ENCODE results near the gene CLNK. TPM values are rescaled to one million over a fixed set of nuclear protein-coding genes. Genes with fewer than 3 reads are reported as not detected.

CLNK gene
- total RNA-seq, 2 experiments from 2014 or later: 0.05 to 0.17 TPM

DNA sequence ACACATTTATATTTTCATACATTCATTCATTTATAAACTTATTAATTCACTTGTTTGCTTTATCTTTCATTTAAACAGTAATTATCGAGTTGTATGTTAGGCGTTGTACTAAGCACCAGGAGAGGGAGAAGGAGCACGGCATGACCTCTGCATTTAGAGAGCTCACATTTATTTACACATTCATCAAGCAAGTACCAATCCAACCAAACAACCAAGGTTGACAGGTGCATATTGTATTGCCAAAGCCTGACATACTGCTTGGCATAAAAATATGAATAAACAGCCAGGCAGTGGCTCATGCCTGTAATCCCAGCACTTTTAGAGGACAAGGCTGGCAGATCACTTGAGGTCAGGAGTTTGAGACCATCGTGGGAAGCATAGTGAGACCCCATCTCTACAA lies 37.0 kb upstream of the CLNK start:
- ChIA-PET CTCF (no interaction called here), POLR2A (interaction anchor here (0.7 kb wide), 1 partner anchor 11 kb away, joined by 3 read pairs; no protein-coding TSS in a partner anchor)
- DNase-seq (no peak), ATAC-seq (ENCODE audit: poor library complexity) (no peak)
- peaks cover 0 to 5% of the 10 kb centered on the region in 2 experiments for H3K9me3 ChIP-seq (ENCODE audit: control insufficient read depth in 1 of 2, insufficient read depth in 1 of 2, low read length in 2 of 2)
- H3K4me1 ChIP-seq (ENCODE audit: insufficient read depth, low read length): no peaks in the 10 kb centered on the region
- H3K4me3 ChIP-seq (ENCODE audit: low read length): no peak overlapping the region
- no peak overlapping the region for H3K27ac ChIP-seq (ENCODE audit: low read depth in 1 of 2, low read length in 2 of 2)
- Mint-ChIP-seq H3K4me1 (ENCODE audit: low read depth) (no peaks in the 10 kb centered on the region), H3K27me3 (no peaks in the 10 kb centered on the region), H3K27ac (no peak overlapping the region), H3K36me3 (ENCODE audit: low read depth) (no peaks in the 10 kb centered on the region), H3K9me3 (no peaks in the 10 kb centered on the region), H3K4me3 (no peak overlapping the region)
- no peak for TF ChIP-seq CTCF (IDR thresholded peaks at IDR 0.05)
- H3K36me3 ChIP-seq (ENCODE audit: insufficient read depth, low read length): no peaks in the 10 kb centered on the region
- intact Hi-C loops (cut with DNase I, micrococcal nuclease): no loop called here
- peaks cover 4% of the 10 kb centered on the region in 2 experiments for H3K27me3 ChIP-seq (ENCODE audit: control insufficient read depth in 1 of 2, insufficient read depth in 2 of 2, low read length in 2 of 2)

- Histone ChIP-seq H3K9me3 (ENCODE audit: control insufficient read depth in 1 of 2, insufficient read depth in 1 of 2, low read length in 2 of 2) (peaks cover 0 to 5% of the 10 kb centered on the region in 2 experiments), H3K4me1 (ENCODE audit: insufficient read depth, low read length) (no peaks in the 10 kb centered on the region), H3K4me3 (ENCODE audit: low read length) (no peak overlapping the region), H3K36me3 (ENCODE audit: insufficient read depth, low read length) (no peaks in the 10 kb centered on the region), H3K27me3 (ENCODE audit: control insufficient read depth in 1 of 2, insufficient read depth in 2 of 2, low read length in 2 of 2) (peaks cover 4% of the 10 kb centered on the region in 2 experiments), H3K27ac (ENCODE audit: low read depth in 1 of 2, low read length in 2 of 2) (no peak overlapping the region)
- ChIA-PET POLR2A (no interaction called here), CTCF (no interaction called here)
- Mint-ChIP-seq H3K4me1 (ENCODE audit: low read depth) (no peaks in the 10 kb centered on the region), H3K36me3 (ENCODE audit: low read depth) (no peaks in the 10 kb centered on the region), H3K27me3 (no peaks in the 10 kb centered on the region), H3K27ac (no peak overlapping the region), H3K9me3 (no peaks in the 10 kb centered on the region), H3K4me3 (no peak overlapping the region)
- TF ChIP-seq CTCF (IDR thresholded peaks at IDR 0.05): no peak
- DNase-seq (no peak), ATAC-seq (ENCODE audit: poor library complexity) (no peak)
- intact Hi-C loops (cut with DNase I, micrococcal nuclease): no loop called here
Measured at GRCh38 chr4:10716163-10716562, 31.6 kb upstream of the CLNK start.

- intact Hi-C loops (cut with DNase I, micrococcal nuclease): no loop called here
- ATAC-seq (ENCODE audit: poor library complexity) (no peak), DNase-seq (no peak)
- Mint-ChIP-seq H3K27me3 (no peaks in the 10 kb centered on the region), H3K27ac (no peak overlapping the region), H3K36me3 (ENCODE audit: low read depth) (no peaks in the 10 kb centered on the region), H3K4me1 (ENCODE audit: low read depth) (no peaks in the 10 kb centered on the region), H3K4me3 (no peak overlapping the region), H3K9me3 (no peaks in the 10 kb centered on the region)
- H3K4me3 ChIP-seq (ENCODE audit: low read length): no peak overlapping the region
- H3K4me1 ChIP-seq (ENCODE audit: insufficient read depth, low read length): no peaks in the 10 kb centered on the region
- peaks cover 0 to 5% of the 10 kb centered on the region in 2 experiments for H3K9me3 ChIP-seq (ENCODE audit: control insufficient read depth in 1 of 2, insufficient read depth in 1 of 2, low read length in 2 of 2)
- no peak for TF ChIP-seq CTCF (IDR thresholded peaks at IDR 0.05)
- POLR2A ChIA-PET: no interaction called here
- CTCF ChIA-PET: no interaction called here
- peaks cover 4% of the 10 kb centered on the region in 2 experiments for H3K27me3 ChIP-seq (ENCODE audit: control insufficient read depth in 1 of 2, insufficient read depth in 2 of 2, low read length in 2 of 2)
- H3K27ac ChIP-seq (ENCODE audit: low read depth in 1 of 2, low read length in 2 of 2): no peak overlapping the region
- no peaks in the 10 kb centered on the region for H3K36me3 ChIP-seq (ENCODE audit: insufficient read depth, low read length)
Measured at GRCh38 chr4:10715696-10716095, 31.1 kb upstream of the CLNK start.

Data from CD4-positive, alpha-beta T cell (primary cell).